ENCODE data around the gene NFE2L3.

- TF ChIP-seq CTCF (conservative IDR thresholded peaks at IDR 0.05; ENCODE audit: low read depth, low read length): no peak
- no peak for TF ChIP-seq RAD21 (IDR thresholded peaks at IDR 0.05; ENCODE audit: low read length)
- TF ChIP-seq POLR2A (IDR thresholded peaks at IDR 0.05; ENCODE audit: low read depth, low read length): no peak
- no peak for TF ChIP-seq RCOR1 (IDR thresholded peaks at IDR 0.05; ENCODE audit: insufficient replicate concordance, low read length)
- no peak for TF ChIP-seq RFX5 (IDR thresholded peaks at IDR 0.05; ENCODE audit: low read depth, low read length)
- TF ChIP-seq CHD1 (IDR thresholded peaks at IDR 0.05; ENCODE audit: low read depth, low read length): no peak
- no peak for TF ChIP-seq MAFK (IDR thresholded peaks at IDR 0.05; ENCODE audit: low read depth, low read length)
- no peak for TF ChIP-seq BHLHE40 (IDR thresholded peaks at IDR 0.05; ENCODE audit: low read depth, low read length)
- no peak for TF ChIP-seq ELK1 (IDR thresholded peaks at IDR 0.05; ENCODE audit: borderline replicate concordance, low read depth, low read length)
- TF ChIP-seq CEBPB (IDR thresholded peaks at IDR 0.05; ENCODE audit: low read depth, low read length): no peak
- no peak for TF ChIP-seq MAZ (IDR thresholded peaks at IDR 0.05; ENCODE audit: borderline replicate concordance, low read depth, low read length)
Measured at GRCh38 chr7:26195182-26195581, 43.2 kb downstream of the NFE2L3 start.
